Measurements from ENCODE around the gene ENDOV. TPM values are rescaled to one million over a fixed set of nuclear protein-coding genes. Genes with fewer than 3 reads are reported as not detected.

Gene ENDOV
- polyA plus RNA-seq, 2 of the 4 experiments (the other 2 are of a cell fraction) = 33.2 to 42.6 TPM

GRCh38 chr17:80457236-80457856, 42.4 kb downstream of the ENDOV start:
- no peak for DNase-seq (ENCODE audit: low read depth in 1 of 2, low spot score in 1 of 2)
- ChIA-PET POLR2A (no interaction called here), CTCF (interaction anchor here (0.7 to 2.2 kb wide), 7 partner anchors 12 to 118 kb away, joined by 3 to 9 read pairs (median 4); no protein-coding TSS in a partner anchor)
- no peak overlapping the region for H3K27ac ChIP-seq
- H3K9me3 ChIP-seq = no peaks in the 10 kb centered on the region
- TF ChIP-seq SREBF2 (IDR thresholded peaks at IDR 0.05) = no peak
- no peak for TF ChIP-seq ZFP36 (IDR thresholded peaks at IDR 0.05; ENCODE audit: borderline replicate concordance, partially characterized antibody)
- no peak for TF ChIP-seq HEYL (CRISPR knock-in tag; IDR thresholded peaks at IDR 0.05)
- TF ChIP-seq EHMT2 (IDR thresholded peaks at IDR 0.05; ENCODE audit: low read depth) = no peak
- TF ChIP-seq NFE2L2 (conservative IDR thresholded peaks at IDR 0.05; ENCODE audit: low read length) = no peak
- no peak for TF ChIP-seq EP300 (IDR thresholded peaks at IDR 0.05)
- no peak for TF ChIP-seq USF2 (IDR thresholded peaks at IDR 0.05)
- no peak for TF ChIP-seq BCL3 (IDR thresholded peaks at IDR 0.05)
- TF ChIP-seq POLR2A (IDR thresholded peaks at IDR 0.05; ENCODE audit: low read length) = no peak
- no peak for TF ChIP-seq RAD21 (conservative IDR thresholded peaks at IDR 0.05 in 1 of 2, IDR thresholded peaks at IDR 0.05 in 1 of 2)
- TF ChIP-seq NPAS2 (CRISPR knock-in tag; IDR thresholded peaks at IDR 0.05; ENCODE audit: borderline replicate concordance) = no peak
- TF ChIP-seq, protein P1, sequence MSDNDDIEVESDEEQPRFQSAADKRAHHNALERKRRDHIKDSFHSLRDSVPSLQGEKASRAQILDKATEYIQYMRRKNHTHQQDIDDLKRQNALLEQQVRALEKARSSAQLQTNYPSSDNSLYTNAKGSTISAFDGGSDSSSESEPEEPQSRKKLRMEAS (IDR thresholded peaks at IDR 0.05) = no peak
- no peak for TF ChIP-seq NR3C1 (IDR thresholded peaks at IDR 0.05)
- no peak for FAIRE-seq
- peaks cover 15% of the 10 kb centered on the region for H3K4me1 ChIP-seq
- 71% methylated on average over 15 of the region's 15 CpGs for WGBS (ENCODE audit: missing lambda C conversion rate)
- no peak for ATAC-seq
- no peak overlapping the region for H3K4me2 ChIP-seq
- no peak overlapping the region for H3K4me3 ChIP-seq

GRCh38 chr17:80458016-80458415, 43.0 kb downstream of the ENDOV start:
- ATAC-seq = no peak
- Histone ChIP-seq H3K4me1 (peaks cover 15% of the 10 kb centered on the region), H3K9me3 (no peaks in the 10 kb centered on the region), H3K27ac (no peak overlapping the region), H3K4me3 (no peak overlapping the region), H3K4me2 (no peak overlapping the region)
- CTCF ChIA-PET = interaction anchor here (1.4 to 2.2 kb wide), 3 partner anchors 16 to 118 kb away, joined by 4 to 9 read pairs (median 5); no protein-coding TSS in a partner anchor
- DNase-seq (ENCODE audit: low read depth in 1 of 2, low spot score in 1 of 2) = no peak
- TF ChIP-seq E2F6 (IDR thresholded peaks at IDR 0.05; ENCODE audit: borderline replicate concordance, low read depth) = no peak
- no peak for TF ChIP-seq CHD4 (IDR thresholded peaks at IDR 0.05; ENCODE audit: borderline replicate concordance)
- TF ChIP-seq MAFK (IDR thresholded peaks at IDR 0.05; ENCODE audit: partially characterized antibody) = no peak
- no peak for TF ChIP-seq BCL3 (IDR thresholded peaks at IDR 0.05)
- no peak for FAIRE-seq
- POLR2A ChIA-PET = no interaction called here
- 71% methylated on average over 8 of the region's 8 CpGs for WGBS (ENCODE audit: missing lambda C conversion rate)

DNA sequence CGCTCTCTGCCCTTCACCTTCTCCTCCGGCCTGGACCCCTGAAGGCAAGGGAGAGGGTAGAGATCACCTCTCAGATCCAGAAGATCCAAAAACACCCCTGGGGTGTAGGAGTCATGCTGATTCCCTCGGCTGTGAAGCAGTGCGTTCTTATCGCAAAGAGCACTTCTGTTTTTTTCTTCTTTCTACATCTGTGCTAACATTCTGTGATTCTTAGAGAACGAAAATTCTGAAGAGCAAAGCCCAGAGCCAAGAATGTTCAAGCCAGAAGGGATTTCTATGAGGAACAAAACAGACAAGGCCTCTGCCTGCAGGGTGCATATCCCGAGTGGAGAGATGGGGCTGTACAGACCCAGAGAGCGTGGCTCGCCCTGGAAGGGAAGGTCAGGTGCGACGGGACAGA, 44.3 kb downstream of the ENDOV start:
- no peak for DNase-seq (ENCODE audit: low read depth in 1 of 2, low spot score in 1 of 2)
- WGBS (ENCODE audit: missing lambda C conversion rate) = 61% methylated on average over 11 of the region's 11 CpGs
- Histone ChIP-seq H3K9me3 (no peaks in the 10 kb centered on the region), H3K4me2 (no peak overlapping the region), H3K27ac (no peak overlapping the region), H3K4me3 (no peak overlapping the region), H3K4me1 (peaks cover 6% of the 10 kb centered on the region; the same call in 2 of the 3 replicates)
- no peak for ATAC-seq
- POLR2A ChIA-PET = no interaction called here
- FAIRE-seq = no peak
- CTCF ChIA-PET = interaction anchor here (1.0 to 1.8 kb wide), 3 partner anchors 17 to 522 kb away, joined by 3 to 5 read pairs (median 3); no protein-coding TSS in a partner anchor
- no peak for TF ChIP-seq EP300 (IDR thresholded peaks at IDR 0.05)
- TF ChIP-seq NFE2L2 (conservative IDR thresholded peaks at IDR 0.05; ENCODE audit: low read length) = no peak
- no peak for TF ChIP-seq CBX2 (IDR thresholded peaks at IDR 0.05; ENCODE audit: borderline replicate concordance, low read depth)
- no peak for TF ChIP-seq TFCP2L1 (CRISPR knock-in tag; IDR thresholded peaks at IDR 0.05)
- no peak for TF ChIP-seq USF2 (IDR thresholded peaks at IDR 0.05)
- TF ChIP-seq ZFP36 (IDR thresholded peaks at IDR 0.05; ENCODE audit: borderline replicate concordance, partially characterized antibody) = no peak
- TF ChIP-seq HES2 (IDR thresholded peaks at IDR 0.05) = no peak
- TF ChIP-seq JUN (IDR thresholded peaks at IDR 0.05) = no peak
- TF ChIP-seq, protein P2, sequence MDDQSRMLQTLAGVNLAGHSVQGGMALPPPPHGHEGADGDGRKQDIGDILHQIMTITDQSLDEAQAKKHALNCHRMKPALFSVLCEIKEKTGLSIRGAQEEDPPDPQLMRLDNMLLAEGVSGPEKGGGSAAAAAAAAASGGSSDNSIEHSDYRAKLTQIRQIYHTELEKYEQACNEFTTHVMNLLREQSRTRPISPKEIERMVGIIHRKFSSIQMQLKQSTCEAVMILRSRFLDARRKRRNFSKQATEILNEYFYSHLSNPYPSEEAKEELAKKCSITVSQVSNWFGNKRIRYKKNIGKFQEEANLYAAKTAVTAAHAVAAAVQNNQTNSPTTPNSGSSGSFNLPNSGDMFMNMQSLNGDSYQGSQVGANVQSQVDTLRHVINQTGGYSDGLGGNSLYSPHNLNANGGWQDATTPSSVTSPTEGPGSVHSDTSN (IDR thresholded peaks at IDR 0.05) = no peak
- no peak for TF ChIP-seq NR3C1 (IDR thresholded peaks at IDR 0.05)
- no peak for TF ChIP-seq HOXB13 (CRISPR knock-in tag; IDR thresholded peaks at IDR 0.05; ENCODE audit: low read depth)
- TF ChIP-seq POLR2A (IDR thresholded peaks at IDR 0.05; ENCODE audit: low read length) = no peak
- TF ChIP-seq GATA3 (IDR thresholded peaks at IDR 0.05; ENCODE audit: borderline replicate concordance) = no peak
- TF ChIP-seq BCL3 (IDR thresholded peaks at IDR 0.05) = no peak
- no peak for TF ChIP-seq EHF (CRISPR knock-in tag; IDR thresholded peaks at IDR 0.05)
